GM18909 (cell line): ENCODE data around the gene RAD51B.

Source experiments
- ATAC-seq: cut with Tn5 transposase; IDR thresholded peaks from one replicate; pipeline ENCODE4 v1.9.1; 2021; ENCODE audit warnings: mild to moderate bottlenecking; ENCODE audit not compliant: unreplicated experiment, poor library complexity

Gene RAD51B

DNA sequence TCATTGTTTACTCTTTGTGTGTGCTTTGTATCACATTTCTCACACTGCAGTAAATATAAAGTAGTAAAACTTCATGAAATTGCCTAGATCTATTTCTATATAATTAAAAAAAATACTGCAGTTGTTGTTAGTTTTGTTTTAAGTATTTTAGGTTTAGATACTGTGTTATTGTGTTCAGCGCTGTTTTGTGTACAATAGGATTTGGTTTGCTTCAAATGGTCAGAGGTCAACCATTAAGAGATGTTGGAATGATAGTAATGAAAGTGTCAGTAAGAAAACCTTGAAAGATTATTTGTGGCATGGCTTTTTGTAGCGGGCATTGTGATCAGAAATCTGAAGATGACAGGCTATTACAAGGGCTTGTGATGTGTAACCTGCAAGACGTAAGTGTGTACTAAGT is 67.9 kb downstream of the RAD51B start:
- no peak for ATAC-seq

DNA sequence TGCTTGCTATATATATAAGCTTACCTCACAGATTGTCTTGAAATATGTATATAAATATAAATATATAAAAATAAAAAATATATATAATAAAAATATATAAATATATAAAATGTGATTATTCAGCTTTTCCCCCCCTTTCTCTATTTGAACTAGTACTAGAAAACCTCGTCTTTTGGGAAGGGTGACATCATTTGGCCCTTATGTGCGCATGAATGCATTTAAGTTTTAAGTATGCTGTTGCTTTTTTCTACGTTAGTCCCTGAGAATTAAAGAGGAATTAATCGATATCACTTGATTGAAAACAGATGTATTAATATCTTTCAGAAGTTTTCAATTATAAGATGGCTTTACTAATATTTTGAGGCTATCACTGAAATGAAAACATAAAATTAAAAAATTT is 69.9 kb downstream of the RAD51B start:
- no peak for ATAC-seq

DNA sequence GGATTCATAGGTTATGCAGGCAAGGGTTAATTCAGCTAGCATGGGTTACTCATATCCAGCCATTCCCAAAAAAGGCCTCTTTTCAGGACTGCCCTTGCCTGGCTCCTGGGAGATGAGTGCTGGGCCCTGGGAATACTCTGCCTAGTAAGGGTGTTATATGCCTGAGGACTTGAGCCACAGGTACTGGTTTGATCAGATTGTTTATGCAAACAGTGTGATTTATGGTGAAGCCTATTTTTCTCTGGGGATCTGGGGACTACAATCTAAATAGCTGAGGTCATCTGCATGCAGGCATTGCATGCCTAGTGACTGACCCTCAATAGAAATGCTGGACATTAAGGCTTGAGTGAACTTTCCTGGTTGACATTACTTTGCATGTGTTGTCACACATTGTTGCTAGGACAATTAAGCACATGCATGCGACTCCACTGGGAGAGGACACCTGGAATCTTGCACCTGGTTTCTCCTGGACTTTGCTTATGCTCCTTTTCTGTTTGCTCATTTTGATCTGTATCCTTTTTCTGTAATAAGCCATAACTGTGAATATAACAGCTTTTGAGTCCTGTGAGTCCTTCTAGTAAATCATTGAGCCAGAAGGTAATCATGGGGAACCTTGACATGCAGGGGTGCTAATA is 73.0 kb downstream of the RAD51B start:
- no peak for ATAC-seq

DNA sequence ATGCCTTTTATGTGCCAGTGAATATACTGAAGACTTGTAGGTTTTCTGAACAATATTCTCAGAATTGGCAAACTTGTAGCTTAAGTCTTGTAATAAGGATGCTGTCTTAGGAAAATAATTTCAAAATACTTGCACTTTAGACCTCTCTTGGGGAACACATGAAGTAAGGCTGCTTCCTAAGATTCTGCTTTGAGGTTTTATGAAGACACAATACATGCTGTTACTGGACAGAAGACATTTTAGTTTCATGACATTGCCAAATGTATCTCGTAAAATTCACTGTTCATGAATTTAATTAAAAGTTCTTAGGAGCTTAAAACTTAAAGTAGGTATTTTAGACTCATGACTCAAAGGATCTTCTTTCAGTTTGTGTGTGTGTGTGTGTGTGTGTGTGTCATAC is 80.7 kb downstream of the RAD51B start:
- no peak for ATAC-seq

DNA sequence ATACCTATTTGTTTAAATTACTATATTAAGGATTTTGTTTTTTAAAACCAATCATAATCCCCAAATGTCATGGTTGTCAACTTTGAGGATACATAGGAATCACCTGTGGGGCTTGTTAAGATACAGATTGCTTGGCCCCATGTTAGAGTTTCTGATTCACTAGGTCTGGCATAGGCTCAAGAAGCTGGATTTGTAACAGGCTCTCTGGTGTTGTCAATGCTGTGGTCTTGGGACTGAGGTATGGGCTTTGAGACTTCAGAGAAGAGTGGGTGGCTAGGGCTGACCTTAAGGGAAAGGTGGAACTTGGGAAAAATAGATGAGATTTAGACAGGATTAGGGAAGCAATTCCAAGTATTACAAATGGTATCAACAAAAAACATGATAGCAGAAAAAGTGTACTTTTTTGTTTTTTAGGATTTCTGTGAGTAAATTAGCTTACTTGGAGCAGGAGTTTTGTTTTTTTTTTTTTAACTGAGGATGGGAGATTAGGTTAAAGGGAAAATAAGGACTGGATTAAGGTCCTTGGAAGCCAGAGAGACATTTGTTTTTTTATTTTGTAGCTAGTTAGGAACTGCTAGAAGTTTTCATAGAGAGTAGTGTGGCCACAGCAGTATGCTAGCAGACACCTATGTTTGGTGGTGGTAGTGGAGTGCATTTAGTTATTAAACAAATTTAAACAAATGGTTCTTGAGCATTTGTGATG is 88.6 kb downstream of the RAD51B start:
- ATAC-seq: no peak

DNA sequence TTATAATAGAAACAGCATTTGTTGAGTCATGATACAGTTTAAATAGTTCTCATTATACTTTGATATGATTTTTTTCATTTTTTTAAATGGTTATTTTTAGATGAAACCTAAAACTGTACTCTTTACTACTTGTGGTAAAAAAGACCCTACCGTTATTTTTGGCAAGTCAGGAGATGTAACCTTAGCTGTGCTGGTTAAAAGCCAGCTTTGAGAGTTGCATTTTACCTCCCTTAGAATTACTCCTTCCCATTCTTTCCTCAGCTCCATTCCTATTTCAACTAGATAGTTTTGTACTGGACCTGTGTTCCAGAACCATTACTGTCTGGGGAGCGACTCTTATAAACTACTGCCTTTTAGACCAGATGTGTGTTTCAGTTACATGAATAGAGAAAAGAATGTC is 92.0 kb downstream of the RAD51B start:
- no peak for ATAC-seq

DNA sequence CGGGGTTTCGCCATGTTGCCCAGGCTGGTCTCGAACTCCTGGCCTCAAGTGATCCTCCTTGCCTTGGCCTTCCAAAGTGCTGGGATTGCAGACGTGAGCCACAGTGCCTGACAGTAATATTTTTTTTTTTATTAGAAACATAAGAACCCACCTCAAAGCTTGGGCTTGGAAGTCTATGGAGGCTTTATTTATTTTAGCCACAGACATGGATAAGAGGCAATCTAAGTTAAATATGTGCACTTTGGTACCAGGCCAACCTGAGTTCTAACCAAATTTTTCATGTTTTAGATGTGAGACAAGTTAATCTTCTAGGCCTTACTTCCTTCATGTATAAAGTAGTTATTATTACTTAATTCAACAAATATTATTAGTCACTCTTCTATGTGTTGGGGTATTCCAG is 96.9 kb downstream of the RAD51B start:
- ATAC-seq: no peak

DNA sequence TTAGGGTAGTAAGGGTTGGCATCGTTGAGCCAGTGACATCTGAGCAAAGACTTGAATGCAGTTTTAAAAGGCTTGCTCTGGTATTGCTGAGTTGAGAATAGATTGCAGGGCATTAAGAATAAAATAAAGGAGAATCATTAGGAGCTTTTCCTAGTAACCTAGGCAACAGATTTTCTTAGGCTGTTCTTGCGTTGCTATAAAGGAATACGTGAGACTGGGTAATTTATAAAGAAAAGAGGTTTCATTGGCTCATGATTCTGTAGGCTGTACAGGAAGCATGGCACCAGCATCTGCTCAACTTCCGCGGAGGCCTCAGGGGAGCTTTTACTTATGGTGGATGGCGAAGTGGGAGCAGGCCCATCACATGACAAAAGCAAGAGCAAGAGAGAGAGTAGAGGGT is 97.4 kb downstream of the RAD51B start:
- no peak for ATAC-seq

DNA sequence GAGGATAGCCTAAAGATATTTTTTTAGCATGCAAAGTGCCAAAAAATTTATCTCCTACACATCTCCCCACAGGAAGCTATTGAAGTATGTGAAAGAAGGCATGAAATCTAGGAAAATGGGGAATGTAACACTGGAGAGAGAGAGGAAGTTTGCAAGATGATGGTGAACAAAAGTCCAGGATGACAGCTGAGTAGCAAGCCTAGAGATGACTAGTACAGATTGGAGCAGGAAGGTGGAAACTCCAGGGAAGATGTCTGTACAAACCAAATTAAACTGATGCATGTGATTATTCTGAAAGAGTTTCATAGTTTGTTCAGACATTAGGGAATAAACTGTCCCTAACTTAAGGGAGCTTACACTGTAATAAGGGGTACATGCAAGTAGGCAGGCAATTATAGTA is 99.3 kb downstream of the RAD51B start:
- no peak for ATAC-seq

DNA sequence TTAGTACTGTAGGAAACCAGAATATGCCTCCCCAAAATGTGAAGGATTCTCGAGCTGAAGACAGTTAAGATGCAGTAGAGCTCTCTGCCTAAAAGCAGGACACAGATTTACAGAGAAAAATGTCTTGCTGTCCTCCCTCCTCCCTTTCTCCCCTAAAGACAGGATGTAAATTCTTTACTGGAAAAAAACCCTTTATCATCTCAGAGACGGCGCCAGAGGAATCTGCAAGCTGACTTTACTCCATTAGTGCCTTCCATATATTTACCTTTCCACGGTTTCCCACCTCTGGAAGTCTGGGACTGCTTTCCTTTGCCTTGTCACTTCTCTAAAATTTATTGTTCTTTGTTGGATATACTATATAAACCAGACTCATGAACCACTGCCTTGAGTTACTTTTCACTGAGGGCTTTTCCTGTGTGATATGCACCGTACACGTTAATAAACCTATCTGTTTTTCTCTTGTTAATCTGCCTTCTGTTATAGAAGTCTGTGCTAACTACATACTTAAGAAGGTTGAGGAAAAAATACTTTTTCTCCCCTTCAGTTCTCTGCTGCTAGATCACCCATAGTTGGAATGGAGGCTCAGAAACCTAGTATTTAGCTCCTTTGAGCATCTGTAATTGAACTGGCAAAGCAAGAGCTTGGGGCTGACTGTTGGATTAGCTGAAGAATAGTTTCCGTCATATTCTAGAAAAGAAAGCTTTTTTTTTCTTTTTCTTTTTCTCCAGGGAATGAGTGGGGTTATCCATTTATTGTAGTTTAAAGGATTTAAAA is 99.9 kb downstream of the RAD51B start:
- no peak for ATAC-seq

DNA sequence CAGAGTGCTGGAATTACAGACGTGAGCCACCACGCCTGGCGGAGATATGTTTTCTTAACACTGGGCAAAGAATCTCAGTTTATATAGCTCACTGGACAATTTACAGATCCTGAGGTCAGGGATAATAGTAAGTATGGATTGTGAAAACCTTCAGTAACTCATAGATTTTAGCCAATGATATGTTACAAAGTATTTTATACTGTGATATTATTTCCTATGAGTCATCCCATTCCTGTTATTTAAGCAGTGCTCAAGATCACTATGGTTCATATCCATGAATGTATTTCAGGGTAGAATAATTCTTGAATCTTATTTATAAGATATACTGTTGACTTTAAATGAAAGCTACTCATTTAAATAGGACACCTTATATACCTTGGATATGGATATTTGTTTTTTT is 107.2 kb downstream of the RAD51B start:
- no peak for ATAC-seq

DNA sequence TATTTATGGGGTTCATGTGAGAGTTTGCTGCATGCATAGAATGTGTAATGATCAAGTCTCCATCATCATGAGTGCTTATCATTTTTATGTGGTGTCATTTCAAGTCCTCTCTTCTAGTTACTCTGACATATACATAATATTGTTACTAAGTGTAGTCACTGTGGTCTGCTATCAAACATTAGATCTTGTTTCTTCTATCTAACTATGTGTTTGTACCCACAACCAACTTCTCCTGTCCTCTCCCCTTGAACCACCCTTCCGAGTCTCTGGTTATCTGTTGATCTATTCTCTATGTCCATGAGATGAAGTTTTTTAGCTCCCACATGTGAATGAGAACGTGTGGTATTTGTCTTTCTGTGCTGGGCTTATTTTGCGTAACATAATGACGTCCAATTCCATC is 107.7 kb downstream of the RAD51B start:
- ATAC-seq: no peak

DNA sequence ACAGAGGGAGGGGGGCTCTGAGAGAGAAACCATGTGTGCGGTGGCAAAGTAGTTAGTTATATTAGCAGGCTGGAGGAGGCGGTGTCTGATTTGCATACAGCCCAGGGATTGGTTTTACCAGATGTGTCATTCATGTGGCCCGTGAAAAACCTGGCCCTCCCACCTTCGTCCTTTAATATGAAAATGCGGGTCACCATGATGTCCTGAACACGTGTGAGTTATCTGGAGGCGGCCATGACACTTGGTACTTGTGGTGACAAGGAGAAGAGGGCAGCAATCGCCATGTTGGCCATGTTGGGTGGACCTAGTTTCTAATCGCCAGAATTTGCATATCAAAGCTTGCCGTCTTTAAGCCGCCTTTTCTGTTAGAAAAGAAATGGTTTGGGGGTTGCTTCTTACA is 108.8 kb downstream of the RAD51B start:
- ATAC-seq: no peak

DNA sequence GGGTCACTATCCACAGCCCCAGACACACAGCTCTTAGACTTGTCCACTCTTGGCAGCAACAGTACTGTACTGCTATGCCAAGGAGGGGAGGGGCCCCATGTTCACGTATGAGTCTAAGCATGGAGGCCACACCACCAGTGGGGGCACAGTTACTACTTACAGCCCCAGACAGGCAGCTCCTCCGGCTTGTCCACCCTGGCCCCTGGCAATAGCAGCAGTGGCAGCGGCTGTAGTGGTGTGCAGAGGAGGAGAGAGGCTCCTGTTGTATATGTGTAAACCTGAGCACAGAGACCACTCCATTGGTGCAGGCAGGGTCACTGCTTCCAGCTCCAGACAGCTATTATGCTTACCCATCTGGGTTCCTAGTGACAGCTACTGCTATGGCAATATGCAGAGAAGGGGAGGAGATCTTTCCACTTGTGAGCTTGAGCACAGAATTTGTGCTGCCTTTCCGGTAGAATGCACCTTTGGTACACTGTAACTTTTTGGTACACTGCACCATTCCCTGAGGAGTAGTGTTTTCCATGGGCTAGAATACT is 113.2 kb downstream of the RAD51B start:
- ATAC-seq: no peak

DNA sequence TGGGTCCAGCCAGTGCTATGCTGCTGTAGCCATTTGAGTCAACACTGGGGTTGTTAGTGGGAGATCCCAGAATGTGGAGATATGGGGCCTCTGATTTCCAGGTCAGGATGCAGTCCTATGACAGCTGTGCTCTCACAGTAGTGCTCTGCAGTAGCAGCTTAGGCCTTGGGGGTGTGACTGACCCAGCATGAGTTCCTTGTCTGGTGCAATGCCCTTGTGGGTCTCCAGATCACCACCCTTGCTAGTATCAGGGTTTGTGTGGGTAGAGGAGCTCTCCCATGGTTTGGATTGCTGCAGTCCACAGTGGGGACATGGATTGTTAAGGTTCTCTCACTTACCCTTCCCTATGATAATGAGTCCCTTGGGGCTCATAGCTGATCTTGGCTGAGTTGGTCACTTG is 113.7 kb downstream of the RAD51B start:
- ATAC-seq: no peak

DNA sequence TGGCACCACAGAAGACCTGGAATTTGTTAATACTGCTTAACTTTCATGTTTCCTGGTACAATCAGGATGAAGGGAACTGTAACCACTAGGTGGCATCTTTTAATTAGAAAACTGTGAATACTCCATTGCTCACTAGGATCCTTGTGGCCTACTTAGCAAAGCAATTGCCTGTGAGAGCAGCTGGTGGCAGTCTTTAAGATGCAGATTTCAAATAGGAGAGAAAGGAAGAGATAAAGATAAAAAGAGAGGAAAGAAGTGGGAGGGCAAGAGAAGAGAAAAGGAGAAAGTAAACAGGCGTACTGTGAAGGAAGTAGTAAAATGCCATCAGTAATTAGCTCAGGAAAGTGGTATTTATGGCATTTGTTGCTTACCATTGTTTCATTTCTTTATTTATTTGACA is 114.5 kb downstream of the RAD51B start:
- no peak for ATAC-seq

DNA sequence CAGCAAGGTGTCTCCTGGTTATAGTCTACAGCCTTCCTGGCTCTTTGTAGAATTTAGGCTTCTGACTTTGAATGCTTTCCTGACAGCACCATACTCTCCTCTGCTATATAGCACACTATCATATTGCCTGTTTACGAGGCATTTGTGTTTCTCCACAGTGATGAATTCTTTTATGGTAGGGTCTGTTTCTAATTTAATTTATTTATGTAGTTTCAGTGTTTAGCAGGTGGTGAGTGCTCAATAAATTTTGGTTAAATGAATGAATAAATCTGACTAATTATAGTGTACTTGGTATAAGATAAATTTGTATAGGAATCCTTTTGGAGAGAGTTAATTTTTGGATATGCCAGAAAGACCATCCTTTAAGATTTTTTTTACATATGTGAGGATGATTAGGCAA is 115.3 kb downstream of the RAD51B start:
- no peak for ATAC-seq

DNA sequence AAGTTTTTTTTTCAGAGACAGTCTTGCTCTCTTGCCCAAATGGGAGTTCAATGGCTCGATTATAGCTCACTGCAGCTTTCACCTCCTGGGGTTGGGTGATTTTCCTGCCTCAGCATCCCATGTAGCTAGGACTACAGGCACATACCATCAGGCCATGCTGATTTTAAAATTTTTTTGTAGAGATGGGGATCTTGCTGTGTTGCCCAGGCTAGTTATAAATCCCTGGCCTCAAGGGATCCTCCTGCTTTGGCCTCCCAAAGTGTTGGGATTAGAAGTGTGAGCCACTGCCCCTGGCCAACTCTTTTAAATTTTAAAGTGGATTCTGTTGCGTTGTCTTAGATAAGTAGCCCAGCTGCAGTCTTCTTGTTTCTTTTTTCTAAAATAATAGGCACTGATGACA is 115.8 kb downstream of the RAD51B start:
- ATAC-seq: no peak

DNA sequence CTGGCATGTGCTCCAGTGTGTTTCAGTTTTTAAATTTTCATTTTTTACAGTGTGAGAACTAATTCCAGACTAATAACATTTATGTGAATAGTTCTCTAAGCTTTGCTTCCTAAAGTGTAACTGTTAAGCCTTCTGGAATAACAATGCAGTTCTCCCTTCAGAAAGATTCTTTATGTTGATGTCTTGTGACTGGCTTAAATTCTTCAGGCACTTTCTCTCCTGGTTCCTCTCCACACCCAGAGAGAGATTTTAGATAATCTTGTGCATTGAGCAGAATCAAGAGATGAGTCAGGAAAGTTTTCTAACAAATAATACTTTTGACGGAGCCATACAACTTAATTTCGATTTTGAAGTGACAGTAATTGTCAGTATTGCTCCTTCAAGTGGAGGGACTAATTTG is 118.5 kb downstream of the RAD51B start:
- no peak for ATAC-seq

DNA sequence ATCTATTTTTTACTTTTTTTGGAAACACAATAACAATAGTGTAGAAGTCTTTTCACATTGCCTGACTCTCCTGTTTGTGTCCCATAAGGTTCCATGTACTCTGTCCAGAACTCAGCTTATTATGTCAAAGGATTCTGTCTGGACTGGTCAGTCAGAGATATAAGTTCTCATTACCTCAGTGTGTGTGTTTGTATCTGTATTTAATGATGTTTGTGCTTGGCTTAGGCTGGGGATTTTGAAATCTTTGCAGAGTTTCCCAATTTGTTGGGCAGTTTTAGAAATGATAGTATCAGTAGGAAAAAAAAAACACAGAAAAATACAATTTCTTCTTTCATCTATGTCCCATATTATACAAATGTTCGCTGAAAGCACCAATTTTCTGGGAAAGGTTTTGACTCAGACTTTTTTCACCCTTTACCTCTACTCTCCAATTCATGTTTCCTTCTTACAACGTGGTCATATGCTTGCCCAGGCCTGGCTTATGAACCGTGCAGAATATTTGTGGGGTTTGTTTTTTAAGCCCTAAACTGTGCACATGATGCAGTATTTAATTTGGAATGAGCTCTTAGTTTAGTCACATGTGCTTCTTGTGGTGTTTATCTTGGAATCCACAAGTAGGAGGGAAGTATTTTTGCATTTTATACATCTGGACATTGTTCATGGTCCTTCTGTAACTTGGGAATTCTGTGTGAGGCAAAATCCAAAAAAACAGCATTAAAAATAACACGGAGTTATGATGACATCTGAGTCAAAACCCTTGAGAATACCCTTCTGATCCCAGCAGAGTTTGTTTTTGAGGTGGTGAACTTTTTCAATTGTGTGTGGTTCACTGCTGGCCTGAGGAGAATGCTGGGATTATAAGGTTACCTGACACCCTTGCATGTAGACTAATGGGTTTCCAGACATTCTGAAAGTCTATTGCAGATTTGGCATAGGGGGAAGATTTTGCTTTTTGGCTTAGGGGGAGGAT is 121.2 kb downstream of the RAD51B start:
- no peak for ATAC-seq
